Hematopoietic multipotent progenitor cell treated with erythropoietin and hydrocortisone succinate and interleukin-3 and kit ligand, for 15 days (in vitro differentiated cells): ENCODE results near the gene EYS.

Experiments used
- DNase-seq: peaks from one replicate; pipeline ENCODE4 v3.0.0-alpha.2; 2015; ENCODE audit warnings: low spot score

EYS gene

GRCh38 chr6:65221153-65221552 lies 485.9 kb downstream of the EYS start:
- DNase-seq = no peak

- DNase-seq = no peak
These were observed 504.3 kb downstream of the EYS start for GRCh38 chr6:65202738-65203137.

- no peak for DNase-seq
These were observed 507.3 kb downstream of the EYS start for GRCh38 chr6:65199683-65200082.

- no peak for DNase-seq
These were observed 507.9 kb downstream of the EYS start for GRCh38 chr6:65199121-65199520.

GRCh38 chr6:65191471-65191870 lies 515.6 kb downstream of the EYS start:
- DNase-seq = no peak

GRCh38 chr6:65189236-65189881 lies 517.7 kb downstream of the EYS start:
- no peak for DNase-seq

GRCh38 chr6:65186826-65187225 lies 520.2 kb downstream of the EYS start:
- no peak for DNase-seq

GRCh38 chr6:65182681-65183080 lies 524.3 kb downstream of the EYS start:
- DNase-seq = no peak

GRCh38 chr6:65170273-65170672 lies 536.8 kb downstream of the EYS start:
- DNase-seq = no peak

GRCh38 chr6:65161661-65162060 lies 545.4 kb downstream of the EYS start:
- DNase-seq = no peak

- DNase-seq = no peak
These were observed 550.0 kb downstream of the EYS start for GRCh38 chr6:65157025-65157424.

GRCh38 chr6:65155083-65155482 lies 551.9 kb downstream of the EYS start:
- DNase-seq = no peak

- DNase-seq = no peak
These were observed 557.2 kb downstream of the EYS start for GRCh38 chr6:65149841-65150240.

- DNase-seq = no peak
These were observed 558.2 kb downstream of the EYS start for GRCh38 chr6:65148839-65149238.

- DNase-seq = no peak
These were observed 571.5 kb downstream of the EYS start for GRCh38 chr6:65135567-65135966.

GRCh38 chr6:65126667-65127066 lies 580.4 kb downstream of the EYS start:
- no peak for DNase-seq

GRCh38 chr6:65123521-65123920 lies 583.5 kb downstream of the EYS start:
- DNase-seq = no peak

- DNase-seq = no peak
These were observed 589.1 kb downstream of the EYS start for GRCh38 chr6:65117817-65118409.

GRCh38 chr6:65116326-65116725 lies 590.7 kb downstream of the EYS start:
- no peak for DNase-seq

- DNase-seq = no peak
These were observed 593.4 kb downstream of the EYS start for GRCh38 chr6:65113581-65113980.

GRCh38 chr6:65112435-65112834 lies 594.6 kb downstream of the EYS start:
- DNase-seq = no peak

GRCh38 chr6:65110031-65110430 lies 597.0 kb downstream of the EYS start:
- no peak for DNase-seq

GRCh38 chr6:65098349-65098748 lies 608.7 kb downstream of the EYS start:
- no peak for DNase-seq

- DNase-seq = no peak
These were observed 615.5 kb downstream of the EYS start for GRCh38 chr6:65091561-65091960.
